Mammary epithelial cell (primary cell): ENCODE measurements around the gene TLCD1.
"Not testable (repeated sequence)": the region's sequence is repeated elsewhere in the genome, so short reads cannot be mapped to it uniquely, and the experiment has no call there.

ENCODE experiments used
- CTCF ChIP-seq, 2 donors: IDR thresholded peaks in 1 of 2; conservative IDR thresholded peaks in 1 of 2; 2 replicates each; pipeline ENCODE4 v1.5.1; 2011 to 2012; ENCODE audit warnings: inconsistent platforms in 2 of 2, low read length in 2 of 2, mild to moderate bottlenecking in 2 of 2, control low read depth in 1 of 2, low read depth in 1 of 2; ENCODE audit not compliant: insufficient read depth in 1 of 2; ENCODE audit errors: extremely low read depth in 1 of 2
- EZH2 ChIP-seq: IDR thresholded peaks from 2 replicates; pipeline ENCODE4 v1.6.1; 2012; ENCODE audit warnings: low read length, inconsistent platforms, borderline replicate concordance

GRCh38 chr17:28723836-28724499, 2.1 kb downstream of the TLCD1 start:
- TF ChIP-seq CTCF (conservative IDR thresholded peaks at IDR 0.05 in 1 of 2, IDR thresholded peaks at IDR 0.05 in 1 of 2; ENCODE audit: extremely low read depth in 1 of 2, insufficient read depth in 1 of 2, low read depth in 1 of 2, low read length in 2 of 2); EZH2: not testable (repeated sequence)
